K562 (cell line): ENCODE results near the gene ANKLE1. TPM values are rescaled to one million over a fixed set of nuclear protein-coding genes. Genes with fewer than 3 reads are reported as not detected.

Source experiments
- ATAC-seq: fragments of 200-7000 bp; cut with Tn5 transposase; 3 replicates; pipeline ENCODE4 v1.9.1; 2020; ENCODE audit warnings: moderate library complexity
- BruUV-seq: library from RNA; stranded (reverse); fragments of 400-500 nt; replicated peaks from 2 replicates; lab custom pipeline; 2021; lab: Mats Ljungman, UMichigan
- CTCF ChIA-PET: fragments of 300-600 bp; formaldehyde crosslinking; extraction: SDS; loops from one replicate; lab custom pipeline; 2021; ENCODE audit warnings: low intra/inter-chr PET ratio; lab: Yijun Ruan, JAX
- POLR2A ChIA-PET: fragments of 300-600, 350-650 bp; sonication (Branson Sonifier 250); formaldehyde crosslinking; extraction: SDS; loops from one replicate; lab custom pipeline; 2021; ENCODE audit warnings: antibody characterized with exemption, inconsistent platforms; lab: Yijun Ruan, JAX
- DNase-seq, 4 experiments: peaks; one replicate each; pipeline versions ENCODE4 v3.0.0 to v3.0.0-alpha.2; 2011 to 2018; ENCODE audit warnings: low spot score in 3 of 4, mixed read lengths in 3 of 4; ENCODE audit errors: extremely low read depth in 1 of 4
- FAIRE-seq: peaks from 2 replicates; lab custom pipeline; 2011; peaks lifted over from hg19 to GRCh38; lab: Jason Lieb, UNC
- H2AFZ ChIP-seq: 2 replicates; pipeline ENCODE4 v1.6.0; 2011; ENCODE audit warnings: low read depth, low read length, control low read depth, inconsistent platforms
- H3K27ac ChIP-seq: fragments of 200-600 bp; 3 replicates; pipeline ENCODE4 v1.8.0; 2011; ENCODE audit warnings: low read depth, mild to moderate bottlenecking, control low read depth, inconsistent platforms, low read length, moderate library complexity, mixed read lengths; ENCODE audit errors: extremely low read depth
- H3K27me3 ChIP-seq, 2 experiments: fragments of 300-600 bp in 1 of 2; 2 replicates in 1 of 2; 3 replicates in 1 of 2; pipeline versions ENCODE4 v1.6.0 to v1.8.0; 2011; ENCODE audit warnings: inconsistent platforms in 2 of 2, low read length in 2 of 2, mild to moderate bottlenecking in 1 of 2, mixed read lengths in 1 of 2, moderate library complexity in 1 of 2; ENCODE audit not compliant: control insufficient read depth in 2 of 2, insufficient read depth in 2 of 2
- H3K36me3 ChIP-seq: fragments of 300-600 bp; 3 replicates; pipeline ENCODE4 v1.8.0; 2011; ENCODE audit warnings: mild to moderate bottlenecking, low read length, inconsistent platforms; ENCODE audit not compliant: control insufficient read depth, insufficient read depth
- H3K4me1 ChIP-seq, 2 experiments: fragments of 200-600 bp in 1 of 2; replicated peaks in 1 of 2; 2 replicates in 1 of 2; 3 replicates in 1 of 2; pipeline versions ENCODE4 v1.5.1 to v1.8.0; 2011; ENCODE audit warnings: inconsistent platforms in 2 of 2, low read length in 2 of 2, mild to moderate bottlenecking in 1 of 2, mixed read lengths in 1 of 2, moderate library complexity in 1 of 2; ENCODE audit not compliant: control insufficient read depth in 2 of 2, insufficient read depth in 2 of 2
- H3K4me2 ChIP-seq: 2 replicates; pipeline ENCODE4 v1.6.1; 2011; ENCODE audit warnings: low read length, control low read depth, inconsistent platforms, mixed read lengths; ENCODE audit not compliant: insufficient read depth
- H3K4me3 ChIP-seq: fragments of 200-600 bp; sonication (generic), shearing (Covaris generic); 2 replicates; pipeline ENCODE4 v1.5.1; 2016; ENCODE audit warnings: control low read depth, inconsistent platforms
- H3K79me2 ChIP-seq: fragments of 200-600 bp; 3 replicates; pipeline ENCODE4 v1.8.0; 2011; ENCODE audit warnings: low read length, inconsistent platforms; ENCODE audit not compliant: control insufficient read depth, insufficient read depth
- H3K9ac ChIP-seq, 2 experiments: 2 replicates each; pipeline versions ENCODE4 v1.6.0 to v1.6.1; 2011; ENCODE audit warnings: low read depth in 2 of 2, low read length in 2 of 2, control low read depth in 1 of 2, inconsistent platforms in 1 of 2, mild to moderate bottlenecking in 1 of 2, mixed read lengths in 1 of 2; ENCODE audit not compliant: insufficient read depth in 1 of 2
- H3K9me1 ChIP-seq: one replicate; pipeline ENCODE4 v1.6.0; 2011; ENCODE audit warnings: inconsistent platforms, mild to moderate bottlenecking, low read length, moderate library complexity; ENCODE audit not compliant: control insufficient read depth, insufficient read depth
- H3K9me3 ChIP-seq: replicated peaks from 2 replicates; pipeline ENCODE4 v1.5.1; 2011; ENCODE audit warnings: low read depth, low read length, inconsistent platforms; ENCODE audit not compliant: control insufficient read depth, insufficient read depth
- H4K20me1 ChIP-seq: replicated peaks from 2 replicates; pipeline ENCODE4 v1.6.1; 2011; ENCODE audit warnings: low read length, inconsistent platforms, mixed read lengths; ENCODE audit not compliant: control insufficient read depth, insufficient read depth
- HNRNPLL ChIP-seq: fragments of 200-400 bp; formaldehyde crosslinking; IDR thresholded peaks from 2 replicates; pipeline ENCODE4 v1.6.1; 2017; ENCODE audit warnings: low read length, low read depth, mild to moderate bottlenecking; ENCODE audit not compliant: poor library complexity, severe bottlenecking
- PATZ1 ChIP-seq: fragments of 250-450 bp; sonication (Bioruptor Pico); IDR thresholded peaks from 2 replicates; pipeline ENCODE4 v1.5.0; 2020; ENCODE audit warnings: mild to moderate bottlenecking, borderline replicate concordance
- RBFOX2 ChIP-seq: fragments of 200-400 bp; formaldehyde crosslinking; IDR thresholded peaks from 2 replicates; pipeline ENCODE4 v1.6.1; 2017; ENCODE audit warnings: low read depth, mild to moderate bottlenecking, low read length, moderate library complexity
- TFAM ChIP-seq: fragments of 250-450 bp; sonication (Bioruptor Pico); conservative IDR thresholded peaks from 2 replicates; pipeline ENCODE4 v1.5.0; 2021; ENCODE audit warnings: mild to moderate bottlenecking, moderate library complexity
- ZNF407 ChIP-seq: fragments of 450-650 bp; IDR thresholded peaks from 2 replicates; pipeline ENCODE4 v1.6.1; 2016; ENCODE audit warnings: low read depth
- WGBS: fragments of 100-300 bp; shearing (Covaris generic); methylation state at CpG from one replicate; pipeline ENCODE4 v1.1.6; 2016; ENCODE audit warnings: low coverage, mixed read lengths; ENCODE audit not compliant: insufficient coverage; ENCODE audit errors: missing lambda C conversion rate; 5-methylcytosine and 5-hydroxymethylcytosine counted together
- in situ Hi-C: fragments of 300-500 bp; cut with MboI; formaldehyde crosslinking; loops from 4 replicates; pipeline ENCODE4 v1.15.0; 2018; ENCODE audit warnings: inconsistent platforms, mixed read lengths
- intact Hi-C: fragments of 100-400 bp; cut with micrococcal nuclease; formaldehyde crosslinking; loops from 2 replicates; pipeline ENCODE4 v1.14.2; 2022
- polyA plus RNA-seq, 8 experiments: library from polyadenylated mRNA; depleted of rRNA in 4 of 8; stranded (reverse) in 5 of 8; unstranded in 3 of 8; fragments of >200 nt; fragmentation: Nextera tagmentation in 2 of 8; fragmentation: Illumina TruSeq in 1 of 8; extraction: Ambion mirVana in 2 of 8; extraction: Trizol in 1 of 8; gene quantifications; 2 replicates each; pipeline versions ENCODE4 v1.2.1 to v1.2.3, GENCODE V29; 2011 to 2014; ENCODE audit warnings: inconsistent platforms in 1 of 8, missing spikeins in 1 of 8
- total RNA-seq, 7 experiments: library from RNA; depleted of rRNA in 6 of 7; stranded (reverse); fragments of >200 nt in 6 of 7; fragmentation: Illumina TruSeq in 2 of 7; extraction: Trizol in 2 of 7; gene quantifications; 2 replicates each; pipeline versions ENCODE4 v1.2.1 to v1.2.3, GENCODE V29; 2011 to 2021; ENCODE audit warnings: low replicate concordance in 1 of 7

ANKLE1 gene
- total and polyA plus RNA-seq, 9 of the 15 experiments (the other 6 are each of a cell fraction or from before 2014, with no cell fraction given), result 0.63 to 9.2 (median 2.9) TPM

- no TSS peak for BruUV-seq
- FAIRE-seq (no peak), ATAC-seq (no peak), DNase-seq (no peak)
- Histone ChIP-seq H3K27me3 (no peaks in the 10 kb centered on the region), H3K9ac (peak overlapping the region; percentile 81 to 91; a peak in 3 of 4 replicates), H3K4me2 (peak overlapping the region; percentile 91), H3K79me2 (peaks cover 19% of the 10 kb centered on the region), H3K4me3 (peak overlapping the region; percentile 65), H4K20me1 (no peaks in the 10 kb centered on the region), H3K4me1 (peaks cover 3 to 13% of the 10 kb centered on the region in 2 experiments; a peak in 3 of 5 replicates), H2AFZ (no peak overlapping the region), H3K36me3 (peaks cover 34% of the 10 kb centered on the region), H3K9me1 (no peaks in the 10 kb centered on the region), H3K27ac (peak overlapping the region; percentile 82; the same call in 2 of the 3 replicates), H3K9me3 (no peaks in the 10 kb centered on the region)
- 90% methylated on average over 9 of the region's 13 CpGs for WGBS
- intact Hi-C loops, result loop anchor here (5.0 kb wide), 1 partner anchor 41 kb away; the partner anchor contains the start of gene OCEL1
- in situ Hi-C loops, result no loop called here
- CTCF ChIA-PET, result no interaction called here
- POLR2A ChIA-PET, result interaction anchor here (2.7 kb wide), 1 partner anchor 13 kb away, joined by 12 read pairs; the partner anchor contains the start of gene ANKLE1
- TF ChIP-seq PATZ1 (CRISPR knock-in tag) (no peak), HNRNPLL (no peak), TFAM (no peak), RBFOX2 (peak; percentile 40; the same call in 1 of the 2 replicates), ZNF407 (no peak)
Observed at GRCh38 chr19:17268754-17269153, 12.9 kb upstream of the ANKLE1 start.
